GM20431 (cell line): ENCODE results near the gene STX4.

Experiments
- in situ Hi-C: fragments of 300-500 bp; cut with MseI, MboI; formaldehyde crosslinking; loops from one replicate; pipeline ENCODE4 v1.15.0; 2020; ENCODE audit warnings: low sequenced_read_pairs; ENCODE audit not compliant: unreplicated experiment

STX4 gene

GRCh38 chr16:31080035-31080629, 46.8 kb downstream of the STX4 start:
- in situ Hi-C loops, result no loop called here

- in situ Hi-C loops, result no loop called here
These were observed 47.5 kb downstream of the STX4 start for GRCh38 chr16:31080756-31081419.

GRCh38 chr16:31081428-31082351, 48.3 kb downstream of the STX4 start:
- in situ Hi-C loops, result no loop called here

GRCh38 chr16:31082368-31083045, 49.1 kb downstream of the STX4 start:
- in situ Hi-C loops, result no loop called here

- in situ Hi-C loops, result no loop called here
These were observed 49.7 kb downstream of the STX4 start for GRCh38 chr16:31083081-31083480.

- in situ Hi-C loops, result no loop called here
These were observed 50.2 kb downstream of the STX4 start for GRCh38 chr16:31083556-31083955.

GRCh38 chr16:31083981-31084380, 50.6 kb downstream of the STX4 start:
- in situ Hi-C loops, result no loop called here

- in situ Hi-C loops, result no loop called here
These were observed 51.4 kb downstream of the STX4 start for GRCh38 chr16:31084584-31085302.

GRCh38 chr16:31085411-31085810, 52.1 kb downstream of the STX4 start:
- in situ Hi-C loops, result no loop called here

- in situ Hi-C loops, result no loop called here
These were observed 52.7 kb downstream of the STX4 start for GRCh38 chr16:31085873-31086628.

- in situ Hi-C loops, result no loop called here
These were observed 53.2 kb downstream of the STX4 start for GRCh38 chr16:31086629-31086906.

- in situ Hi-C loops, result no loop called here
These were observed 54.1 kb downstream of the STX4 start for GRCh38 chr16:31087481-31087880.

- in situ Hi-C loops, result no loop called here
These were observed 54.6 kb downstream of the STX4 start for GRCh38 chr16:31087971-31088370.

GRCh38 chr16:31088459-31089183, 55.3 kb downstream of the STX4 start, which contains the start of gene PRSS53:
Gene PRSS53, minus strand, starts transcription at chr16:31088943. Its CDS starts 134 bp downstream, at chr16:31088809.
- in situ Hi-C loops, result no loop called here

- in situ Hi-C loops, result no loop called here
These were observed 55.8 kb downstream of the STX4 start for GRCh38 chr16:31089199-31089598.
